ENCODE data around the gene GSDME.

Gene GSDME

DNA sequence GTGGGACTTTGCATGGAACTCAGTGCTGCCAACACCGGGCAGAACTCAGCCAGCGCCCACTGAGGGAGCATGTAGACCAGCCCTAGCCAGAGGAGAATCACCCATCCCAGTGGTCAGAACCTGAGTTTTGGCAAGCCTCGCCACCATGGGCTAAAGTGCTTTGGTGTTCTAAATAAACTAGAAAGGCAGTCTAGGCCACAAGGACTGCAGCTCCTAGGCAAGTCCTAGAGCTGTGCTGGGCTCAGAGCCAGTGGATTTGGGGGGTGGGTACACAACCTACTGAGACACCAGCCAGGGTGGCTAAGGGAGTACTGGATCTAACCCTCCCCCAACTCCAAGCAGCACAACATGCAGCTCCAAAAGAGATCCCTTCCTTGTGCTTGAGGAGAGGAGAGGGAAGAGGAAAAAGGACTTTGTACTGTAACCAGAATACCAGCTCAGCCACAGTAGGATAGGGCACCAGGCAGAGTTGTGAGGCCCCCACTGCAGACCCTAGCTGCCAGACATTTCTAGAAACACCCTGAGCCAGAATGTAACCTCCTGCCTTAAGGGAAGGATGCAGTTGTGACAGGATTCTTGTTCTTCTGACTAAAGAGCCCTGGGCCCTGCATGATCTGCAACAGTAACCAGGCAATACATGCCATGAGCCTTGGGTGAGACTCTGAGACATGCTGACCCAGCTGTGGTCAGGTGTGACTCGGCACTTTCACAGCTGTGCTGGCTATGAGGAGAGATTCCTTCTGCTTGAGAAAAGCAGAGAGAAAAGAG lies 24.4 kb downstream of the GSDME start:
- no peak overlapping the region for H3K4me2 ChIP-seq (ENCODE audit: low read length, poor library complexity, severe bottlenecking)
- H2BK12ac ChIP-seq (ENCODE audit: low read length in 2 of 2) = peak overlapping the region in 1 of 2 experiments; percentile 74
- peaks cover 4 to 14% of the 10 kb centered on the region in 2 experiments for H3K36me3 ChIP-seq (ENCODE audit: control insufficient read depth in 1 of 2, insufficient read depth in 2 of 2, low read depth in 1 of 2, low read length in 2 of 2)
- peak overlapping the region in 1 of 2 experiments; percentile 50 for H3K18ac ChIP-seq (ENCODE audit: low read depth in 1 of 2, low read length in 2 of 2)
- no peak overlapping the region for H2AFZ ChIP-seq (ENCODE audit: low read depth, low read length)
- H3K4me3 ChIP-seq (ENCODE audit: insufficient read depth in 1 of 2, low read depth in 1 of 2, low read length in 2 of 2) = no peak overlapping the region
- no peak overlapping the region for H3K23ac ChIP-seq (ENCODE audit: low read length in 2 of 2)
- DNase-seq = peak; percentile 81
- peak overlapping the region; percentile 53 for H2AK5ac ChIP-seq (ENCODE audit: low read length, severe bottlenecking)
- H2BK15ac ChIP-seq (ENCODE audit: low read depth, poor library complexity, severe bottlenecking) = no peak overlapping the region
- peak overlapping the region in 1 of 2 experiments; percentile 38 for H3K4ac ChIP-seq (ENCODE audit: low read depth in 1 of 2, low read length in 2 of 2)
- no peak overlapping the region for H2BK120ac ChIP-seq (ENCODE audit: low read depth, low read length)
- H3K79me1 ChIP-seq (replicated peaks; ENCODE audit: low read length, poor library complexity, severe bottlenecking) = peaks cover 39% of the 10 kb centered on the region
- H3K14ac ChIP-seq (ENCODE audit: low read length in 2 of 2) = peak overlapping the region in 1 of 2 experiments; percentile 13
- peaks cover 15% of the 10 kb centered on the region for H3K4me1 ChIP-seq (ENCODE audit: control insufficient read depth, insufficient read depth, low read depth, low read length)
- no peak overlapping the region for H2BK5ac ChIP-seq (ENCODE audit: low read depth, low read length, poor library complexity, severe bottlenecking)
- H3K9ac ChIP-seq (ENCODE audit: low read length) = peak overlapping the region; percentile 50
- no peak overlapping the region for H3K27ac ChIP-seq (ENCODE audit: low read length, poor library complexity, severe bottlenecking)
- H3K9me3 ChIP-seq (ENCODE audit: control insufficient read depth, low read length) = peaks cover 1% of the 10 kb centered on the region
- WGBS = 85% methylated on average over 4 of the region's 4 CpGs
- no peaks in the 10 kb centered on the region for H3K27me3 ChIP-seq (ENCODE audit: control insufficient read depth in 1 of 2, insufficient read depth in 1 of 2, low read length in 2 of 2)
- peak overlapping the region; percentile 27 for H4K8ac ChIP-seq (ENCODE audit: low read length)
- H4K91ac ChIP-seq (ENCODE audit: low read length) = peak overlapping the region; percentile 52

DNA sequence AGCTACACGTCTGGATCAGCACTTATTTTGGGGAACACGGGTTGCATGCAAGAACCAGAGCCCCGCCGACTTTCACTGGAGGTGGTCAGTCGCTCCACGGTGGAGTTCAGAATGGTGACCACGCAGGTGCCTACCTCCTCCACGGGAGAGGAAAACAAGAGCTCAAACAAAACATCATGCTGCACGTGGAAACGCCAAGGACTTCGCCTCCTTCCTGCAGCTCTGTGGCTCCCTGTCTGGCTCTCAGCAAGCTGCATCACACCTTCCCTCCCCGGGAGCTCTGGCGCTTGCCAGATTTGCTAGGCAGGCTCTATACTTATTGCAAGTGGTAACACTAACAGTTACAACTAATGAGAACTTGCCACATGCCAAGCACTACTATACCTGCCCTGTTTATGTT lies 26.0 kb downstream of the GSDME start:
- H2BK15ac ChIP-seq (ENCODE audit: low read depth, poor library complexity, severe bottlenecking) = no peak overlapping the region
- peaks cover 16% of the 10 kb centered on the region for H3K4me1 ChIP-seq (ENCODE audit: control insufficient read depth, insufficient read depth, low read depth, low read length)
- no peak overlapping the region for H2AK5ac ChIP-seq (ENCODE audit: low read length, severe bottlenecking)
- H2BK5ac ChIP-seq (ENCODE audit: low read depth, low read length, poor library complexity, severe bottlenecking) = no peak overlapping the region
- H2AFZ ChIP-seq (ENCODE audit: low read depth, low read length) = no peak overlapping the region
- WGBS = 95% methylated on average over 13 of the region's 13 CpGs
- no peak overlapping the region for H3K14ac ChIP-seq (ENCODE audit: low read length in 2 of 2)
- H3K4ac ChIP-seq (ENCODE audit: low read depth in 1 of 2, low read length in 2 of 2) = no peak overlapping the region
- no peak overlapping the region for H3K27ac ChIP-seq (ENCODE audit: low read length, poor library complexity, severe bottlenecking)
- no peak overlapping the region for H4K91ac ChIP-seq (ENCODE audit: low read length)
- peaks cover 4 to 14% of the 10 kb centered on the region in 2 experiments for H3K36me3 ChIP-seq (ENCODE audit: control insufficient read depth in 1 of 2, insufficient read depth in 2 of 2, low read depth in 1 of 2, low read length in 2 of 2)
- H3K23ac ChIP-seq (ENCODE audit: low read length in 2 of 2) = no peak overlapping the region
- H3K18ac ChIP-seq (ENCODE audit: low read depth in 1 of 2, low read length in 2 of 2) = no peak overlapping the region
- no peak for DNase-seq
- H3K4me2 ChIP-seq (ENCODE audit: low read length, poor library complexity, severe bottlenecking) = no peak overlapping the region
- H3K9ac ChIP-seq (ENCODE audit: low read length) = no peak overlapping the region
- H2BK120ac ChIP-seq (ENCODE audit: low read depth, low read length) = no peak overlapping the region
- no peak overlapping the region for H2BK12ac ChIP-seq (ENCODE audit: low read length in 2 of 2)
- H3K27me3 ChIP-seq (ENCODE audit: control insufficient read depth in 1 of 2, insufficient read depth in 1 of 2, low read length in 2 of 2) = no peaks in the 10 kb centered on the region
- H4K8ac ChIP-seq (ENCODE audit: low read length) = no peak overlapping the region
- peaks cover 46% of the 10 kb centered on the region for H3K79me1 ChIP-seq (replicated peaks; ENCODE audit: low read length, poor library complexity, severe bottlenecking)
- no peak overlapping the region for H3K4me3 ChIP-seq (ENCODE audit: insufficient read depth in 1 of 2, low read depth in 1 of 2, low read length in 2 of 2)
- no peaks in the 10 kb centered on the region for H3K9me3 ChIP-seq (ENCODE audit: control insufficient read depth, low read length)

DNA sequence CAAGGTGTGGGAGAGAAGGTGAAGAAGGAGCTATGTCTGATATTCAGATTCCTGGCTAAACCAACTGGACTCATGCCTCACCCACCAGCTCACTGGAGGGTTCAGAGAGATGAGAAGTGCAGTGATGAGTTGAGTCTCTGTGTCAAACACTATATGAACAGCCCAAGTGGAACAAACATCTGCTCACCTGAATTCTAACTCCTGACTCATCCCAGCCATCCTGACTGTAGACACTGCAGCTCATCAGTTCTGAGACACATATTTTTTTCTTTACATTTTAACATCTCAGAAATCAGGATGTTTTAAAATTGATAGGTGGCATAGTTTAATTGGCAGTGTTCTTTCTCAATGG lies 27.3 kb downstream of the GSDME start:
- no peak overlapping the region for H2BK12ac ChIP-seq (ENCODE audit: low read length in 2 of 2)
- DNase-seq = no peak
- H2BK120ac ChIP-seq (ENCODE audit: low read depth, low read length) = no peak overlapping the region
- H2BK15ac ChIP-seq (ENCODE audit: low read depth, poor library complexity, severe bottlenecking) = no peak overlapping the region
- H3K14ac ChIP-seq (ENCODE audit: low read length in 2 of 2) = no peak overlapping the region
- no peak overlapping the region for H2AFZ ChIP-seq (ENCODE audit: low read depth, low read length)
- no peak overlapping the region for H3K4ac ChIP-seq (ENCODE audit: low read depth in 1 of 2, low read length in 2 of 2)
- H3K9ac ChIP-seq (ENCODE audit: low read length) = no peak overlapping the region
- no peaks in the 10 kb centered on the region for H3K9me3 ChIP-seq (ENCODE audit: control insufficient read depth, low read length)
- no peak overlapping the region for H3K4me3 ChIP-seq (ENCODE audit: insufficient read depth in 1 of 2, low read depth in 1 of 2, low read length in 2 of 2)
- H3K36me3 ChIP-seq (ENCODE audit: control insufficient read depth in 1 of 2, insufficient read depth in 2 of 2, low read depth in 1 of 2, low read length in 2 of 2) = peaks cover 4 to 14% of the 10 kb centered on the region in 2 experiments
- H3K18ac ChIP-seq (ENCODE audit: low read depth in 1 of 2, low read length in 2 of 2) = no peak overlapping the region
- H4K8ac ChIP-seq (ENCODE audit: low read length) = no peak overlapping the region
- H3K79me1 ChIP-seq (replicated peaks; ENCODE audit: low read length, poor library complexity, severe bottlenecking) = peaks cover 54% of the 10 kb centered on the region
- no peak overlapping the region for H3K4me2 ChIP-seq (ENCODE audit: low read length, poor library complexity, severe bottlenecking)
- H2BK5ac ChIP-seq (ENCODE audit: low read depth, low read length, poor library complexity, severe bottlenecking) = no peak overlapping the region
- no peak overlapping the region for H3K27ac ChIP-seq (ENCODE audit: low read length, poor library complexity, severe bottlenecking)
- H3K23ac ChIP-seq (ENCODE audit: low read length in 2 of 2) = no peak overlapping the region
- no peaks in the 10 kb centered on the region for H3K27me3 ChIP-seq (ENCODE audit: control insufficient read depth in 1 of 2, insufficient read depth in 1 of 2, low read length in 2 of 2)
- no peak overlapping the region for H2AK5ac ChIP-seq (ENCODE audit: low read length, severe bottlenecking)
- H3K4me1 ChIP-seq (ENCODE audit: control insufficient read depth, insufficient read depth, low read depth, low read length) = peaks cover 16% of the 10 kb centered on the region
- H4K91ac ChIP-seq (ENCODE audit: low read length) = no peak overlapping the region

DNA sequence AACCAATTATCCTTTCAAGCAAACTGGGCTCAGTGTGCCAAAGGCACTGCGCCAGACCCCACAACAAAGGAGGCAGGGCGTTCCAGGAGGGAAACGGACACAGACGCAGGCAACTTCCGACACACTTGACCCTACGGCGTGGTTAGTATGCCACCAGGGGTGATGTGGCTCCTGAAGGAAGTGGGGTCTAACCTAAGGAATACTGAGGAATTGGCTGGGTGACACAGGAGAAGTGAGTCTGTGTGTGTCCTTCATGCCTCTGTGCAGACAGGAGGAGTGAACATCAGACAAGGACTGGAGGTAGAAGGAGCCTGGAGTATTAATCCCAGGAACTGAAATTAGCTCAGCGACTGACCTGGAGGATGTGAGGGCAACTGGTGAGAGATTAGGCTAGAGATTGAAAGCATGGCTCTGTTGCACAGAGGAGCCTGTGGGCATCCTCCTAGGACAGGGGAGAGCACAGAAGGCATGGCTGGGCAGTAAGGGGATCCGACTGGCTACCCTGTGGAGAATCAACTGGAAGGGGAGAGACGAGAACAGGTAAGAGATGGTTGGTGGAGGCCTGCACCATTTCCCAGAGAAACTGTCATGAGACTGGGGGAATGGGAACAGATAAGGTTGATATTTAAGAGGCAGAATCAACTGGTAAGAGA lies 27.8 kb downstream of the GSDME start:
- no peak overlapping the region for H4K8ac ChIP-seq (ENCODE audit: low read length)

More for the DNA sequence above, 27.8 kb downstream of the GSDME start:
- no peak overlapping the region for H3K27ac ChIP-seq (ENCODE audit: low read length, poor library complexity, severe bottlenecking)
- H3K14ac ChIP-seq (ENCODE audit: low read length in 2 of 2) = no peak overlapping the region
- no peak for DNase-seq
- H2AK5ac ChIP-seq (ENCODE audit: low read length, severe bottlenecking) = no peak overlapping the region
- H4K91ac ChIP-seq (ENCODE audit: low read length) = no peak overlapping the region
- H3K4me3 ChIP-seq (ENCODE audit: insufficient read depth in 1 of 2, low read depth in 1 of 2, low read length in 2 of 2) = peak overlapping the region in 1 of 2 experiments; percentile 30
- 96% methylated on average over 10 of the region's 10 CpGs for WGBS
- H3K4me2 ChIP-seq (ENCODE audit: low read length, poor library complexity, severe bottlenecking) = no peak overlapping the region
- no peaks in the 10 kb centered on the region for H3K27me3 ChIP-seq (ENCODE audit: control insufficient read depth in 1 of 2, insufficient read depth in 1 of 2, low read length in 2 of 2)
- no peak overlapping the region for H2BK12ac ChIP-seq (ENCODE audit: low read length in 2 of 2)
- no peak overlapping the region for H2BK15ac ChIP-seq (ENCODE audit: low read depth, poor library complexity, severe bottlenecking)
- peak overlapping the region; percentile 53 for H3K9ac ChIP-seq (ENCODE audit: low read length)
- no peaks in the 10 kb centered on the region for H3K9me3 ChIP-seq (ENCODE audit: control insufficient read depth, low read length)
- H3K4me1 ChIP-seq (ENCODE audit: control insufficient read depth, insufficient read depth, low read depth, low read length) = peaks cover 16% of the 10 kb centered on the region
- H2AFZ ChIP-seq (ENCODE audit: low read depth, low read length) = no peak overlapping the region
- H3K36me3 ChIP-seq (ENCODE audit: control insufficient read depth in 1 of 2, insufficient read depth in 2 of 2, low read depth in 1 of 2, low read length in 2 of 2) = peaks cover 4 to 19% of the 10 kb centered on the region in 2 experiments
- no peak overlapping the region for H2BK5ac ChIP-seq (ENCODE audit: low read depth, low read length, poor library complexity, severe bottlenecking)
- peaks cover 56% of the 10 kb centered on the region for H3K79me1 ChIP-seq (replicated peaks; ENCODE audit: low read length, poor library complexity, severe bottlenecking)
- no peak overlapping the region for H3K18ac ChIP-seq (ENCODE audit: low read depth in 1 of 2, low read length in 2 of 2)
- no peak overlapping the region for H3K23ac ChIP-seq (ENCODE audit: low read length in 2 of 2)
- no peak overlapping the region for H2BK120ac ChIP-seq (ENCODE audit: low read depth, low read length)
- H3K4ac ChIP-seq (ENCODE audit: low read depth in 1 of 2, low read length in 2 of 2) = no peak overlapping the region
